C1 segment of cervical spinal cord (tissue), 14 donors: Measurements from ENCODE around the gene CDH4.
A peak's percentile ranks its signal among the peaks of the same experiment; 100 is the strongest.

Source experiments
- DNase-seq, 14 donors: peaks; one replicate each; lab custom pipeline; 2025; lab: John Stamatoyannopoulos, UW

Gene CDH4

DNA sequence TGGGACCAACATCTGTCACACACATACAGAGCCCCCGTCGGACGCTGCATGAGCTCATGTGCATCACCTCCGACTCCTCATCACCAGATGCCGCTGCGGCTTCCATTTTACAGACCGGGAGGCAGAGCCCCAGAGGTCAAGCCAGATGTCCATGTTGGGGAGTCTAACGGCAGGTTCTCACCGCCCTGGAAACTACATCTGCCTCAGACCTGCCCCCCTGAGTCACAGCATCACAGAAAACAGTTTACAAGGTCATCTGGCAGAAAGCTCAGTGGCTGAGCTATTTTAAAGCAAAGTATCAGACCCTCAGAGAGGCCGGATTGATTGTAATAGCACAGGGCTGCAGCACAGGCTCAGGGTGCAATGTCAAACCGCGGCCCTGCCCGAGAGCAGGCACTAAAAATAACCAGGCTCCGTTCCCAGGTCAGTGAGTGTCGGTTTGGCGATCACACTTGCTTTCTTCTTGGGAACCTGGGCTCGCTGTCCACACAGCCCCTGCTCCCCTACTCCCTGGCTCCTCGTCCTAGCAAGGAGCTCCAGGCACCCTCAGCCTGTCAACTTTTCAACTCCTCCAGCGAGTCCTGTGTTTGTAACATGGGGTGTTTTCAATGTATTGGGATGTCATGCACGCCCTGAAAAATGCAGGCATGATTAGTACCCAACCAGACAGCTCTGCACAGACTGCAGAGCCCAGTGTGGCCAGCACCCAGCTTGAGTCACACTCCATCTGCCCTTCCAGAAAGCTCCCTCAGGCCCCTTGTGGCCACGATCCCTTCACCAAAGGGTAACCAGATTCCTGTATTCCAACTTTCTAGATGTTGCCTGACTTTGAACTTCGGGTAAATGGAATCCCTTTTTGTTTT is 264.5 kb downstream of the CDH4 start:
- no peak for DNase-seq

DNA sequence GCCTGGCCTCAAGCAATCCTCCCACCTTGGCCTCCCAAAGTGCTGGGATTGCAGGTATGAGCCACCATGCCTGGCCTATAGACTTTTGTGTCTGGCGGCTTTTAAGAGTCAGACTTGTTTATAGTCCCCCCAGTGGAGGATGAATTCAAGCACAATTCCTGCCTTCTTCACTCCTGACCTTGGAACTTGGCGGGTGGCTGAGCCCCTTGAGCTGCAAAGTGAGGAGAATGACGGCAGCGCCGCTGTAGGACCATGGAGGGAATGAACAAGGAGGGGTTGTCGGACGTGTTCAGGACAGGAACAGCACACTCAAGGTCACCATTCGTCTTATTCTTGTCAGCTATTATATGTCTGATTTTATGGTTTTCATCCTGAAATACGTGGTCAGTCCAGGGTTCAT is 265.4 kb downstream of the CDH4 start:
- DNase-seq, result no peak

DNA sequence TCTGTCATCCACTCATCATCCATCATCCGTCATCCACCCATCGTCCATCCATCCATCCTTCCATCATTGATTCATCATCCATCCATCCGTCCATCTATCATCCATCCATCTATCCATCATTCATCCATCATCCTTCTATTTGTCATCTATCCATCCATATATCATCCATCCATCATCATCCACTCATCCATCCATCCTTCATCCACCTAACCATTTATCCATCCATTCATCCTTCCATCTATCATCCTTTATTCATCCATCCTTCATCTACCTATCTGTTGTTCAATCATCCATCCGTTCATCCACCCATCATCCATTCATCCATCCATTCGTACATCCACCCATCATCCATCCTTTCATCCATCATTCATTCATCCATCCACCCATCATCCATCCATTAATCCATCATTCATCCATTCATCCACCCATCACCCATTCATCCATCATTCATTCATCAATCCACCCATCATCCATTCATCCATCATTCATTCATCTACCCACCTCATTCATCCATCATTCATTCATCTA is 266.4 kb downstream of the CDH4 start:
- no peak for DNase-seq

DNA sequence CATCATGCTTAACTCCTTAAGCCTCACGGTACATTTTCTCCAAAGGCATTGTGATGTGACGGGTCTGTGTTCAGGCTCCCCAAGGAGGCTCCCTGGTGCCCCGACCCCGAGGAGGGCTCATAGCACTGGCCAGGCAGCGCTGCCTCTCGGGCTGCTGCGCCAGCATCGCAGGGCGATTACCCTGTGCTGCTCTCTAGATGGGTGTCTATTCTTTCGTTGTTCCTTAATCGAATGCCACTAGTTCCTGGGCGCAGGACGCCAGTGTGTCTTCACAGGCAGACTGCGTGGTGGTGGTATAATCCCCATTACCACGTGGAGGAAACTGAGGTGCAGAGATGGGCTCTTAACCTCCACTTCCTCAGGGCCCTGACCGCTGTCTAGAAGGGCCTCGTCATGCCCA is 267.4 kb downstream of the CDH4 start:
- no peak for DNase-seq

DNA sequence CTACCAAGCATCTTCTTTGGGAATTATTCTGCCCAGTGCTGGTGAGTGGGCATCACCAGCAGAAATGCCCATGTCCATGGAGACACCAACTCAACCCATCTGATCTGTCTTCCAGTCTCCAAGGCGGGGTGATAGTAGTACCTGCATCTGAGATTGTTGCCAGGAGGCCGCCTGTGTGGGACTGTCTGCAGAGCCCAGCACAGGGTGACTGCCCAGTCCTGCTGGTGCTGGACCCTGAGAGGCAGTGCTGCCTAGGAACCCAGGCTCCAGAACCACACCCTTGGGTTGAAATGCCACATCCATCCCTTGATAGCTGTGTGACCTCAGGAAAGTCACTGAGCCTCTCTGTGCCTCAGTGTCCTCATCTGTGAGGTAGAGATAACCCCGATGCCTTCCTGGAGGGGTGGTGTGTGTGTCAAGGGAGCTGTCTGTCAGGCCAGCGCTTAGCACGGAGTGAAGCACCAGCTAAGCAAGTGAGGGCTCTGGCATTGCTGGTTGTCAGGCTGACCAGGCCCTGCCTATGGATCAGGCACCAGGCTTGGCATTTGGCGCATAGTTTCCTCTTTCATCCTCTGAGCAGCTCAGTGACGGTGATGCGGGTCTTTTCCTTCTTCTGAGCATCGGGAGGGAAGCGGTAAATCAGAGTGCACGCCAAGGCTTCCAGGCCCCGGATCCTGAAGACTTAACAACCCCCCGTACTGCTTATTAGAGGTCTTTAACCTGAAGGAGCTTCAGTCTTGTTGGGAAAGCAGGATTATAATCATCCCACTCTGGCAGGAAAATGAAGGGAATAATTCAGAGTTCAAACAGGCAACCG is 268.2 kb downstream of the CDH4 start:
- no peak for DNase-seq

DNA sequence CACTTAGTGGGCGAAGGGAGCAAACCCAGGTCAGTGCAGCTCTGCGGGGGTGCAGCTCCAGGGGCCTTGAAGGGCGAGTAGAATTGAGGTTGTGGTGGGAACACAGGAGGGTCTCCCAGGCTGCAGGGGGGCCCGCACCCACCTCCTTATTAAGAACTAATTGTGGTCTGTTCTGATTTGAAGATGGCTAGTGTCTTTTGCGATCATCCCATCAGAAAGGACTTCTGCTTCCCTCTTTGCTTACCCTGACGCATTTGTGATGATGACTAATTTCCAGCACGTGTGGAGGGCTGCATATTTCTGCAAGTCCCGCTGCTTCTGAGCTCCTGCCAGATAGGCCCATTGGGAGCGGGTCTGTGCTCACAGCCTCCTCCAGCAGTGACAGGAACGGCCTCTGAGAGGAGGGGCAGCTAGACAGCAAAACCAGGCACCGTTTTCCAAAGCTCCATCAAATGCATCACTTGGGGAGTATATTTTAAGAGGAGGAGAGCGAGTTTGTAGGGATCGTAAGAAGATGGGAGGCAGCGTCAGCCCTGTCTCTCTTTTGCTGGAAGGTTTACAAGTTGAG is 268.9 kb downstream of the CDH4 start:
- DNase-seq, result no peak

DNA sequence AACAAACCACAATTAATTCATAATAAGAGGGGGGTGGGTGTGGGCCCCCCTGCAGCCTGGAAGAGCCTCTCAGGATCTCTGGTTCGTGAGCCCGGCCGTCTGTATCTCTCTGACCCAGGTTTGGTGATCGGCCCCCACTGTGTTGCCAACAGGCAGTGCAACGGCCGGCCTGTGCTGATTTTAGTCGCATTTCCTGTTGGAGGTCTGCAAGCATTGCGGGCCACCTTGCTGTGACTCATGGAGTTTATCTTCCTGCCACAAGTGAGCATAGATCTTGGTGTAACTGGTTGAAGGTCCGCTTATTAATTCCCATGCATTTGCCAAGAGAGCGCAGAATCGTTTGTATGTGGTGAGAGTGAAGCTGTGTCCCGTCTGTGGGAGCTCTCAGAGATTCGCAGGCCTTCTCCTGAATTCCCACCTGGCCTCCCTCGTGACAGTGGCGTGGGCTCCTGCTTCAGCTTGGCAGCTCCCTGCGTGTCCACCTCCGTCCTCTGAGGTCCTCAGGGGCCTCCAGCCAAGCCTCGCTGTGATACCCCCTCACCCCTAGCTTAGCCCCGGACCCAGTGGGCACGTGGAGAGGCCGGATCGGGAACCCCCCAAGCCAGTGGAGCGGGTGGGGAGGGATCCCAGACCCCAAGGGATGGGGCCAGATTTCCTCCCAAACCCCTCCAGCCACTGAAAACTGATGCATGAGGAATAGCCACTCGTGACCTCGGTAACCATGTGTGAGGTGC is 269.8 kb downstream of the CDH4 start:
- DNase-seq, result no peak

DNA sequence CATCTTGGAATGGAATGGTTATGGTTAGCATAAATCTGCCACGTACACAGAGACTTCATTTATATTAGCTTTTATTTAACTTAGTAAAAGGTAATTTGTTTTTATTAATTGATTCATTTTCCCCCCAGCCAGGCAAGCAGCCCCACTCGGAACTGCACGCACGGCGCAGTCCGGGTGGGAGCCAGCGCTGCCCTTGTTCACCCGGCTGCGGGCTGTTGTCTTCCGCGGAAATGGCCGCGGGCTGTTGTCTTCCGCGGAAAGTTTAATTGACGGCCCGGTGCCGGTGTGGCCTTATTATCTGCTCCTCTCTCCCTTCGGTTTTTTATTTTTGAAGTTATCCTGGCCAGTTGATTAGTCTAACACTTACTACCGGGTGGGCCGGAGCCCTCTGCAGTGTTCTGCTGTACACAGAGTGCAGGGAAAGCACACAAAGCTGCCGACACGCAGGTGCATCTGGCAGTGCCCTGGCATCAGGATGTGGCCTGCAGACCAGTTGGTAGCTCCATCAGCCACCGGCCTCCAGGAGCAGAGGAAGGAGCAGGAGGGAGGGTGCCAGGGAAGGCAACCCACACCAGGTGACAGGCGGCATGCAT is 270.5 kb downstream of the CDH4 start:
- no peak for DNase-seq

DNA sequence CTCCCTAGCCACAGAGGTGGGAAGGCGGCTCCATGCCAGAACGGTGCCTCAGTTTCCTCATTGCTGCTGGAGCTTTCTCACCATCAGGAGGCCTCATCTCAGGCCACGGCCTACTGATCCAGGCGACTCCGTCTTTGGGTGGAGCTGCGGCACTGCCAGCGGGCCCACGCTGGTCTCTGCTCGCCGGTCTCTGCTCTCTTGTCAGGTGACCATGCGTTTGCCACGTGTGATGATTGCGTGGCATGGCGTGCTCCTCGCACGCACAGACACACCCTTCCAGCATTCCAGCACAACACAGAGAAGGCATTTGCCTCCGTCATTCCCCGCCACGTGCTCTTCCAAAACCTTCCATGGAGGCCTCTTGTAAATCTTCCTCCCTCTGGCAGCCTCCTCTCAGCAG is 271.1 kb downstream of the CDH4 start:
- no peak for DNase-seq

DNA sequence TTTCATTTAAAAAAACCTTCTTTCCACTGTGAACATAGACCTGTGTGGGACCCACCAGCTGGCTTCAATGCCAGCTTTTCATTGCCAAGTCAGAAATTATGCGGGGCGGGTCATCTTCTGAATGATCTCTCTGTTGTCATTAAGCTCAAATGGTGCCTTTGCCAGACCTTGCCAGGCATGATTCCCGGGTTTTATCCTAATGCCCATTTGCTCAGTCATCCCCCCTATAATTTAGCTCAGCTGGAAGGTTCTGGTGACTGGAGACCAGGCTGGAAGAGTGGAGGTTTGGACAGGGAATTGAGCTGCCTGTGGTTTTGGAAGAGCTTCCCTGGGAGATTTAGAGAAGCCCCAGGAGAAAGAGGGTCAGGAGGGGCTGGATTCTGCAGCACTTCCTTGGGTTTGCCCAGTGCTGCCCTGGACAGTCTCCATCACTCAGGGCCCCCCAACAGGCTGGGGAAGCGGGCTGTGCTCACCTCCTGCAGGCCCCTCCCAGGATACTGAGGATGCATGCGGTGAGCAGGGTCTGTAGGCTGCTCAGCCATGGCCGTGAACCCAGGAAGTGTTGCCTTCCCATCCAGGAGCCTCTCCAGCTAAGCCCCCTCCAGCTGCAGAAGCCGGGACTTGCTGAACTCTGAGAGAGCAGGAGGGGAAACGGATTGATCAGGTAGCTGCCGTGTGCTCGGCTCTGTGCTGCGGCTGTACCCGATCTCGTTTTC is 273.0 kb downstream of the CDH4 start:
- peak in 4 of 14 donors; percentile 19 to 34 (median 26) for DNase-seq

DNA sequence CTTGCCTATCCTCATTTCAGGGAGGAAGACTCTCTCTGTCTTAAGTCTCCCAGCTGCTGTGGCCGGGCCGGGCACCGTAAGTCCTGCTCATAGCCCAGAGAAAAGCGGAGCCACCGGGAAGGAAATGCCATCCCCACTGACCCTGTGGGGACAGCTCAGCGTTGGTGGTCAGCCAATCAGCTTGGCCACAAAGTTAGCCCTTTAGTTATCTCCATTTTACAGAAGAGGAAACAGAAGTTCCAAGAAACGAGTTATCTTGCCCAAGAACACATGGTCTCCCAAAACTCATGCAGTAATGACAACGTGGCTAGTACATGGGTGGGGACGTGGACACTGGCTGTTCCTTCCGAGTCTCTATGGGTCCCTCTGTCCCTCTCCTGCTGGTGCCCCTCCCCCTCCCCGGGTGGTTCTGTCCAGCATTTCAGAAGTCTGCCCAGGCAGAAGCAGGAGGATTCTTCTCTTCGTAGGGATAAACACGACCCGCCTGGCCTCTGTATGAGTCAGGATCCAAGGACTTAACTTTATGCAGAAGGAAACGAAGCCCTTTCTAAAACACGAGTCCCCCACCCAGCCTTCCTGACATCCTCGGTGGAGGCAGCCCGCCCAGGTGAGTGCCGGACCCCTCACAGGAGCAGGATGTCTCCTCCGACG is 273.8 kb downstream of the CDH4 start:
- DNase-seq, result no peak

DNA sequence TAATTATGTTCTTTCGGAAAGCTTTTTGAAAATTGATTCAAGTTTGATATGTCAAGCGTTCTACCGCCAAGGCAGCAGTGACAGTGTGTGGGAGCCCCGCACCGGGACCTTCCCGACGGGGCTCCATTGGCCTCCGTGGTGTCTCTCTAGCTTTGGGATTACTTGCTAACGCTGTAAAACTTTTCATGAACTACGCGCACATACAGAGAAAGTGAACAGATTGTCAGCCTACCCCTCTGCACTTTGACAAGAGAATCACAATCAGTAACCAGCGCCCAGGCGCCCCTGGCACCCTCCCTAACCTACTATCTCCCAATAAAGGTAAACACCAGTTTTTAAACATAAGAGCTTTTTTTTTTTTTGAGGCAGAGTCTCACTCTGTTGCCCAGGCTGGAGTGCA is 274.8 kb downstream of the CDH4 start:
- no peak for DNase-seq

DNA sequence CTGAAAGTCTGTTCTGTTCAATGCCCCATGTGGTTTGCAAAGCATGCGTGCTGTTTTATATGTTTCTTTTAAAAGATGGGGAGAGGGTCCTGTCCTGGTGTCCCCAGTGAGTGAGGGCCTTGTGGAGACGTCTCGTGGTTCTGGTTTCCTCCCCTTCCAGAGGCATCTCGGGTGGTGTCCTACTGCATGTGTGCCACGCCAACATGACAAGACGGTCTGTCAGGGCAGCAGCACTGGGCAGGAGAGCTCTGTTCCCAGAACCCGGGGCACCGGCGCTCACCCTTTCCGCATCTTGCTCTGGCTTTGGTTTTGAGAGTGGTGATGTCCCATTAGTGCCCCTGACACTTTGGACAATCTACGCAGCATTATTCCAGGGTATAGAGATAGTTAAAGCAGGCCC is 275.6 kb downstream of the CDH4 start:
- DNase-seq, result no peak

DNA sequence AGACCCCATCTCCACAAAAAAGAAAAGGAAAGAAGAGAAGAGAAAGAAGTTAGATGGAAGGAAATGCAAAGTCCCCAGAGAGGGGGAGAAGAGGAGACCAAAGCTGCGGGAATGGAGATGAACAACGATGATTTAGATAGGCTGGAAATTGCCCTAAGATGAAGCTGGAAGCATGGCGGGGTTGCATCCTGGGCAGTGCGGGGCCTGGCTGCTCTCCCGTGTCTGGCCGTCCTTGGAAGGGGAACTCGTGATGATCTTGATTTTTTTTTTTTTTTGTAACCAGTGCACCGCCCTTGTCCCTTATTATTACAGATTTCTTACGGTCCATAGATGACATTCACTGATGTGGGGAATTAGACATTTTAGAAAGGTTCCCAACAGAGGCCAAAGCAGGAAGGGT is 276.5 kb downstream of the CDH4 start:
- no peak for DNase-seq

DNA sequence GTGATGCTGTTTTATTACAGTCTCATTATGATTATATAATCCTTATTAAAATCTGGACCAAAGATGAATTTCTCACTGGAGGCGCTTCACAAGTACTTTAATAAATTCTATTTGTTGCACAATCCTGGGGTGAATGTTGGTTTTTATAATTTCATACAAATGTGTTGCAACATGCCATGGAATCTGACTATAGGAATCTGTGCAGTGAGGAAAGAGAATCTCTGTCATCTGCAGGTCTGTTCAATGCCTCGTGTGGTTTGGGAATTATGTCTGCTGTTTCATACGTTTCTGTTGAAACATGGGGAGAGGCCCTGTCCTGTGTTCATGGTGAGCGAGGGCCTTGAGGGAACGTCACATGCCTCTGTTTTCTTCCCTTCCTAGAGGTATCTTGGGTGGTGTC is 277.3 kb downstream of the CDH4 start:
- no peak for DNase-seq

DNA sequence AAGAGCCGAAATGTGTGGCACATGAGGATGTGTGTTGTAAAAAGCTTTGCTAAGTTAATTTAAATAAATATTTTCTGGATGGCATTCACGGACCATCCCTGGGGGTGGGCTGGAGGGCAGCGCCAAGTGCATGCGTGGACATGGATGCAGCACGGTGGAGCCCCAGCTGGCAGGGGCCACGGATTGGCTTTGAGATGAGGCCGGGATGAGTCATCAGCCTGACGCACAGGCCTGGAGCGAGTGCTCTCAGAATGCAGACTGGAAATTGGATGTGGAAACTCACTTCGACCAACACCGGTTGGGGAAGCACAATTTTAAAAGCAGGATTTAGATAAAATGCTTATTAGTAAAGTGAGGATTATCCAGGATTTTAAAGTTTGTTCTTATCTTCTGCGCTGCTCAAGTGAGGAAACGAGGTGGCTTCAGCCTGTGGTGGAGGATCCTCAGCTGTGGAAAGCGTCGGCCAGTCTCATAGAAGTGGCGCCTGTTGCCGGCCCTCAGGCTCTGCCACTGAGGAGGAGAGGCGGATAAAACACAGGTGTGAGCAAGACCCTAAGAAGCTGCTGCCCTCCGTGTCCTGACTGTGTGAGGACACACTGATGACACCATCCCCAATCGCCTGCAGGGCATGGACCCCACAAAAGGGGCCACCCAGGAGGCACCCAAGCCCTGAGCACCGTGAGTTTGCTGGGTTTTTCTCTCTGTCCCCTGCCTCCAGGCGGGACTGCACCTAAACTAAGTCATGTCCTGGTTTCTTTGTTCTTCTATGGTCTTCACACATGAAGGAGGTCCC is 279.7 kb downstream of the CDH4 start:
- no peak for DNase-seq

DNA sequence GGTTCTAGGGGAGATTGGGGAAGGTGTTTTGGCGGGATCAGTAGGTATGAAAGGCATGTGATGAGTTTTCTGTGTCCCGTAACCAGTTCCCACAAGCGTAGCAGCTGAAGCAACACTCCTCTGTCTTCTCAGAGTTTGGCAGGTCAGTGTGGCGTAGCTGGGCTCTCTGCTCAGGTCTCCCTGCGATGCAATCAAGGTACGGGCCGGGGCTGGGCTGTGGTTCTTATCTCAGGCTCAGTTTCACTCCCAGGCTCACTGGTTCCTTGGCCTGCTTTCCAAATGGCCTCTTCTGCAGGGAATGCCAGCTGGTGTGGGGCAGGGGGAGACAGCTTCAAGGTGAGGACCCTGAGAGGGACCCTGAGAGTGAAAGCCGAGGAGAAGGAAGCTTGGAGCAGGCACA is 280.7 kb downstream of the CDH4 start:
- DNase-seq, result no peak

DNA sequence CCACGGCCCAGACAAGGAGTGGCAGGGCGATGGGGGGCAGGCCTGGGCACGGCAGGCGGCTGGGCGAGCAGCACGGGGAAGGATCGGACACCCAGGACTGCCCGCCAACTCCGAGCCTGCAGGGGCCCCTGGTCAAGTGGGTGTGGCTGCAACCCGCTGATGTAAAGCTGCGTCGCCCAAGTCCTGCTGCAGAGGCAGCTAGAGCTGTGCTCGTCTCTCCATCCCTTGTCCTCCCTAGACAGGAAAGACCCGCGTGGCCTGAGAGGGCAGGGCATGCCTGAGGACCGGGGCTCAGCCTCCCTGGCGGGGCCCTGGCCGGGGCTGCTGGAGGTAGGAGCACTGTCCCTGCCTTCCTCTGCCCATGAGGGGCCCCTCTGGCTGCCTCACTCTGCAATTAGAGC is 281.2 kb downstream of the CDH4 start:
- DNase-seq, result no peak

DNA sequence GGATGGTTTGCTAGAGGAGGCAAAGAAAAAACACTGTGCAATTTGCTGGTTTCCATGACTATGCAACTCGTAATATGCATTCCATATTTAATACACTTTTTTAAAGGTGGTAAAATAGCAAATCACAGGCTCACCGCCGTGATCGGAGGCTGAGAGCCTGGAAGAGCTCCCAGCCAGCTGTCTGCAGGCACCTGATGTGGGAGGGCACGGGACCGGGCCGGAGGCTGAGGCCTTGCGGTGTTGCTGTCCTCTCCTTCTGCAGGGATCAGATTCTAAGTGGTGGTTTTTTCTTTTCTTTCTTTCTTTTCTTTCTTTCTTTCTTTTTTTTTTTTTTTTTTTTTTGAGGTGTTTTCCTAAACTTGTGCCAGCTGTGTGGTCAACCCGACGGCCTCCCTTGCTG is 282.3 kb downstream of the CDH4 start:
- no peak for DNase-seq
